ENCODE results near the gene PRLR. TPM values are rescaled to one million over a fixed set of nuclear protein-coding genes. Genes with fewer than 3 reads are reported as not detected.

The PRLR gene
- total RNA-seq, 1 experiment from 2014 or later = 2.5 TPM

- Mint-ChIP-seq H3K27me3 (ENCODE audit: low read depth) (no peaks in the 10 kb centered on the region), H3K4me3 (no peak overlapping the region), H3K27ac (no peak overlapping the region; a peak in 2 of 7 replicates), H3K9me3 (peaks cover 10 to 12% of the 10 kb centered on the region in 2 experiments), H3K36me3 (ENCODE audit: insufficient read depth in 1 of 3, low read depth in 3 of 3) (peaks cover 2 to 11% (median 6%) of the 10 kb centered on the region in 3 experiments; a peak in 4 of 7 replicates), H3K4me1 (peaks cover 10 to 16% of the 10 kb centered on the region in 2 experiments)
- Histone ChIP-seq H4K8ac (replicated peaks; ENCODE audit: insufficient read length, low read depth, low read length) (no peak overlapping the region), H3K23ac (ENCODE audit: insufficient read length, low read depth, low read length) (no peak overlapping the region), H3K9ac (ENCODE audit: extremely low read depth, insufficient read length, low read length) (no peak overlapping the region), H2AK5ac (ENCODE audit: insufficient read length, low read length) (no peak overlapping the region), H4K91ac (ENCODE audit: insufficient read length, low read depth, low read length) (no peak overlapping the region), H4K5ac (ENCODE audit: insufficient read length, low read depth, low read length) (no peak overlapping the region), H3K27me3 (ENCODE audit: insufficient read depth, low read length) (no peaks in the 10 kb centered on the region), H3T11ph (ENCODE audit: low read length) (no peak overlapping the region), H2BK5ac (ENCODE audit: insufficient read length, low read length) (no peak overlapping the region), H3K79me2 (ENCODE audit: insufficient read depth, low read length) (no peaks in the 10 kb centered on the region), H3K79me1 (ENCODE audit: insufficient read depth, low read depth, low read length, poor library complexity, severe bottlenecking) (no peaks in the 10 kb centered on the region), H2BK20ac (ENCODE audit: low read depth, low read length, poor library complexity, severe bottlenecking) (no peak overlapping the region), H3K18ac (ENCODE audit: insufficient read length, low read depth, low read length) (no peak overlapping the region), H2BK12ac (ENCODE audit: insufficient read length, low read depth, low read length) (no peak overlapping the region), H4K20me1 (ENCODE audit: control insufficient read depth, insufficient read depth, insufficient read length) (no peaks in the 10 kb centered on the region), H3K4me1 (ENCODE audit: insufficient read depth, low read length) (no peaks in the 10 kb centered on the region), H3K23me2 (ENCODE audit: insufficient read length, low read depth, low read length, poor library complexity, severe bottlenecking) (no peaks in the 10 kb centered on the region), H2BK15ac (ENCODE audit: low read depth, low read length) (no peak overlapping the region), H3K4me2 (ENCODE audit: insufficient read depth, insufficient read length, low read length) (no peak overlapping the region), H3K4ac (ENCODE audit: low read depth, low read length) (no peak overlapping the region), H3K56ac (ENCODE audit: insufficient read length, low read depth, low read length) (no peak overlapping the region), H3K27ac (ENCODE audit: insufficient read length, low read depth, low read length) (no peak overlapping the region), H3K9me3 (ENCODE audit: control insufficient read depth, low read depth, low read length) (no peaks in the 10 kb centered on the region), H2BK120ac (ENCODE audit: low read depth, low read length, poor library complexity, severe bottlenecking) (no peak overlapping the region), H3K14ac (ENCODE audit: insufficient read depth, low read length) (no peak overlapping the region), H2AFZ (ENCODE audit: low read length) (no peak overlapping the region)
- DNase-seq = no peak
- no peak for TF ChIP-seq CTCF (conservative IDR thresholded peaks at IDR 0.05)
- no CpG with 5 or more reads among the region's 11 CpGs for WGBS (ENCODE audit: extremely low coverage, insufficient read length, low lambda C conversion rate)
Measured at GRCh38 chr5:35162848-35163709, 67.2 kb downstream of the PRLR start.
